HG03280 (cell line): Measurements from ENCODE around the gene C12orf42.
A peak's percentile ranks its signal among the peaks of the same experiment; 100 is the strongest.

Experiments
- ATAC-seq: cut with Tn5 transposase; IDR thresholded peaks from one replicate; pipeline ENCODE4 v1.9.1; 2021; ENCODE audit warnings: mild to moderate bottlenecking, moderate library complexity; ENCODE audit not compliant: unreplicated experiment

C12orf42 gene

GRCh38 chr12:103495469-103496456 is at the start of gene C12orf42:
TSS of gene C12orf42 (minus strand) at chr12:103495968. CDS start at chr12:103478426, 17,542 bp downstream.
- peak; percentile 63 for ATAC-seq

GRCh38 chr12:103542078-103542477 is 46.3 kb upstream of the C12orf42 start:
- no peak for ATAC-seq

DNA sequence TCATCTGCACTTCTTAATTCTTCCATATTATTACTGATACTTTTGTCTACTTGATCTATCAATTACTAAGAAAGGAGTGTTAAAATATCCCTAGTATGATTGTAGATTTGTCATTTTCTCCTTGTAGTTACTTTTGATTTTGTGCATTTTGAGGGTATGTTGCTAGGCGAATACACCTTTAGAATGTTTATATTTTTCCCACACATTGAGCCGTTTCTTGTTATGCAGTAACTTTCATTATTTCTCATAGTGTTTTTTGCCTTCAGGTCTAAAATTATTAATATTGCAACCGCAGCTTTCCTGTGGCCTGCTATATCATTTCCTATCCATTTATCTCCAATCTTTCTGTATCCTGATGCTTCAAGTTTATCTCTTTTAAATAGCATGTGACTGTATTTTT is 44.6 kb upstream of the C12orf42 start:
- ATAC-seq = no peak

DNA sequence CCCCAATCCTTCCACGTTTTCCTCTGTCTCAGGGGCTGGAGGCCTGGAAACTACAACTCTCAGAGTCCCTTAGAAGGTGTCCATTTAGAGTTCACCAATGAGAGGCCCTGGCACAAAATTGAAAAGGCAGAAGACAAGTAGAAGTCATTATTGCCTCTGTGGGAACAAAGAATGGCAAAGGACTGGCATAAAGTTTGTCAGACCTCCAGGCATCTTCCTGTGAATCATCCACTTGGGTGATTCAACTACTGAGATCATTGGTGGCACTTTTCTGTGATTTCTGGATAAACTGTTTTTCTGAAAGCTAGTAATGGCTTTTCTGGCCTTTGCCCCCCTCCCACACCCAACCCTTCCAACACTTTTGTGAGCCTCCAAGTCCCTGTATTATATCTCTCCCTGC is 42.6 kb upstream of the C12orf42 start:
- no peak for ATAC-seq

DNA sequence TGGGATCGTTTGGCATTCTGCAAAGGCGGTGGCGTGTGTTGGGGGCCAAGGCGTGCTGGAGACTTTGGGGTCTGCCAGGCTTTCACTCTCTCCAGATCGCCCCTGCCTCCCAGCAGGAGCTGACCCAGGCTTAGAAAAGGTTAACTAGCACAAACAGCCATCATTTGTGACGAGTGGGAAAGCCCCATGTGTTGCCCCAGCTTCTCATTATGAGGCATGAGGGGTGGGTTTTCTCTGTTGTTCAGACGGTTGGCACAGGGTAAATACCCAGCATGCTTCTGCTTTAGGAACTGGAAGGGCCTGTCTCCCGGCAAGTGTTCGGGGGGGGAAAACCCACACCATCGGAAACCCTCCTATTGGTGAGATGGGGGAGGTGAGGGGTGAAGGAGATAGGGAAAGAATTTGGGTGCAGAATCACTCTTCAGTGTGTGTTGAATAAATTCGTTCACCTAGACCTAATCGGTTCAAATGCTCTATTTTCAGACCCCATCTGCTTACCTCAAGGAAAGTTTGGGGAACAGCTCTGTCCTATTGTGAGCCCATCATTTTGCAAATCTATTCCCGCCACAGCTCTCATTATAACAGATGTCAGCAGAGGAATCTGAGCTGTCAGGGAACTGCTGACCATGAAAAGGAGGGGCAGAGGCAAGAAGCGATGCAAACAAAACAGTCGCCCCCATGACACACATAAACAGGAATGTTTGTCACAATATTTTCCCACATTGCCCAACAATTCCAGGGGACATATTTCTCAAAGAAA is 34.7 kb upstream of the C12orf42 start:
- no peak for ATAC-seq

- no peak for ATAC-seq
These were observed 33.5 kb upstream of the C12orf42 start for GRCh38 chr12:103529306-103529705.

DNA sequence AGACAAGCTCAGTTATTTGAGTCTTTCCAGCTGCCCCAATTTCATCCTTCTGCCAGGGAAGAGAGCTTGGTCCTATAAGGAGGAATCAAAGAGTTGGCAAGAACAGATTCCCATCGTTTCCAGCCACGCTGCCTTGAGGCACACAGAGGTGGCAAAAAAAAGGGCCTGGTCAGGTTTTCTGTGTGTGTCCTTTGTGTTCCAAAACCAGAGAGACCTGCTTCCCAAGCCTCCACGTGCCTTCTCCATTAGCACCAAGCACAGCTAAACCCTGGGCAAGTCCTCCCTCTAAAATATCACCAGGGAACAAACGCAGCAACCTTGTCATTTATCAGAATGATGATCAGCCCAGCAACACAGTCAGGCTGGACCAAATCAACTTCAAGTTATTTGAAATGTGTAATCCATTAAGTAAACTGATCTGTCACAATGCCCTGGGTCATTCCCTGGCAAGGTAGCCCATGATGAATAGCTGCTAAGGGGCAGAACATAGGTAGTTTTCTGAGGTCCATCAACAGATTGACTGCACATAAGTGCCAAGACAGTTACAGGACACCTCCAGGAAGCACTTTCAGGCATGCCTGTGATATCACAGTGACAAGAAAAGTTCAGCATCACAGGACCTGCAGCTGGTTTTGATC is 28.6 kb upstream of the C12orf42 start:
- ATAC-seq = no peak

DNA sequence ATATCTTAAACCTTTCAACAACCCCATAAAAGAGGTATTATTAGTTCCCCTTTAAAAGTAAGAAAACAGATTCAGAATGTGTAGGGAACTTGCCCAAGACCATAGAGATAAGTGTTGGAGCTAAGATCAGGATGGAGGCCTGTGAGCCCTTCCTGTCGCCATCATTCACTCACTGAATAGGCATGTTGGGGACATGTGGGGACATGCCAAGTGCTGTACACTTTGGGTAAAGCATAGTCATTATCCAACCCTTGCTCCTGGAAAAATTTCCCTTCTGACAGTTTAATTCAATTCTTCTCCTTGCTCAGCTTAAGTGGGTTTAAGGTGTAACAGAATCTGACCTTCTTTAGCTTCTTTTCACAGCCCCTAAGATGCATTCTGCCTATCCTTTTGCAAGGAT is 28.0 kb upstream of the C12orf42 start:
- no peak for ATAC-seq

- ATAC-seq = no peak
These were observed 25.0 kb upstream of the C12orf42 start for GRCh38 chr12:103520686-103521215.

GRCh38 chr12:103519632-103520031 is 23.9 kb upstream of the C12orf42 start:
- ATAC-seq = no peak

- ATAC-seq = no peak
These were observed 23.1 kb upstream of the C12orf42 start for GRCh38 chr12:103518899-103519298.

DNA sequence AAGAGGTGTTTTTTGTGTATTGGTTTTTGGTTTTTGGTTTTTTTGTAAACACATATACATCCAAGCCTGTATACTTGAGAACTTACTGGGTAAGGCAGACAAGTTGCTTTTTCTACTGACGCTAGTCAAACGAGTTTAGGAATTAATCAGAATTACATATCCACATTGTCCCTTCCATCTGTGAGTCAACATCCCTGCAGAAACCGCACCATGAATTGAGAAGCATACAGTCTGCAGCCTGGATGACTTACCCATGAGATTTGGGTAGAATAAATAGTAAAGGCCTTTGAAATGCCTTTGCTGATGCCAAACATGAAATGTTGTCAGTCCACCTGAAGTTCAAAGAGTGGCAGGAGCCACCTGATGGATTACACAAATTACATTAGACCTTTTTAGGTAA is 21.4 kb upstream of the C12orf42 start:
- no peak for ATAC-seq

GRCh38 chr12:103515341-103515740 is 19.6 kb upstream of the C12orf42 start:
- ATAC-seq = no peak

GRCh38 chr12:103513875-103514274 is 18.1 kb upstream of the C12orf42 start:
- no peak for ATAC-seq

DNA sequence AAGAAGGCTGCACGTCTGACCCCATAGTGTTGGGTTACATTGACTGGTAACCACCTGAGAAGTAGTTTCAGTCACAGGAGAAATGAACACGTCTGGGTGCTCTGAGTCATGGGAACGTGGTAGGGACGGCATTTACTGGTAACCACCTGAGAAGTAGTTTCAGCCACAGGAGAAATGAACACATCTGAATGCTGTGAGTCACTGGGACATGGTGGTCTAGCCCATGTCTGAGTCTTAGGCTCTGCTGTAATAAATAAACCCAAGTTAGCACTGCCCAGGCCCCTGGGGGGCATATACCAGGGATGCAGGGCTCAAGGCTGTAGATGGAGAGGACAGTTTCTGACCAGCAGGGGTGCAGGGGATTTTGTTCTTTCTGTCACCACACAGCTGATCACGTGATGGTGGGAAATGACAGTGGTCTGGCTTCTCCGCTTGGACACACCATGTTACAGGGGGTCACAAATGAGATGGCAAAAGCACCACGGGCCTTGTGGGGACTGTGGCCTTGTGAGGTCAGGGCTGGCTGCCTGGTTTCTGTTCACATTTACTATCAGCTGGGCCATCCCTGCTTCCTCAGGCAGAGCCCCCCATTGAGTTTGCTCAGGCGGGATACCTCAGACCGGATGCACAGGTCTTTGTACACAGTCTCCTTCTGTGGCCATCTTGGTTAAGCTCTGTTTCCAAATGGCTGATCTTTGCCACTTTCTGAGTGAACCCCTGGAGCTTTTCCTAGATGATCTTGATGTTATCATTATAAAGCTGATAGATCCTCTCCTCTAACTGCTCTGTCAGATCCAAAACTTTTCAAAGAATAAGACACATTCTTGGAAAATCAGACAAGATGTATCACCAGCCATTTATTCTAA is 9.8 kb upstream of the C12orf42 start:
- ATAC-seq = peak; percentile 95

GRCh38 chr12:103504606-103505005 is 8.8 kb upstream of the C12orf42 start:
- ATAC-seq = no peak

GRCh38 chr12:103503546-103504480 is 8.0 kb upstream of the C12orf42 start:
- ATAC-seq = no peak

DNA sequence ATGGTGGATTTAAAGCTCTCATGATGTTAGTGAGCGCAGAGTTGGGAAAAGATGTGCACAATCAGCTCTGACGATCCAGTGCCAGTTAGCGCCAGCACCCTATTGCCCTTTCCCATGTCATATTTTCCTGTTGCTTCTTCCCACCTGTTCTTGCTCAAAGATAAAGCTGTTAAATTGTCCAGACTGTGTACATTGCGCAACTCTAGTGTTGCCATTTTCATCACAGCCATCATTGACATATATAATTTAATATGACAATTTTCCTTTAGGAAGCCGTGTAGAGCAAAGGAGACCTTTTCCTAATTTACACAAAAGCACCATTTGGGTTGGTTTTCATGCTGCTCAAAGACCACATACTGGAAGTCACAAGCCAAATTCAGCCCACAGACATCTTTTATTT is 5.7 kb upstream of the C12orf42 start:
- ATAC-seq = no peak

- no peak for ATAC-seq
These were observed 3.8 kb upstream of the C12orf42 start for GRCh38 chr12:103499571-103499970.
